ENCODE results near the gene MAPK1IP1L.

DNA sequence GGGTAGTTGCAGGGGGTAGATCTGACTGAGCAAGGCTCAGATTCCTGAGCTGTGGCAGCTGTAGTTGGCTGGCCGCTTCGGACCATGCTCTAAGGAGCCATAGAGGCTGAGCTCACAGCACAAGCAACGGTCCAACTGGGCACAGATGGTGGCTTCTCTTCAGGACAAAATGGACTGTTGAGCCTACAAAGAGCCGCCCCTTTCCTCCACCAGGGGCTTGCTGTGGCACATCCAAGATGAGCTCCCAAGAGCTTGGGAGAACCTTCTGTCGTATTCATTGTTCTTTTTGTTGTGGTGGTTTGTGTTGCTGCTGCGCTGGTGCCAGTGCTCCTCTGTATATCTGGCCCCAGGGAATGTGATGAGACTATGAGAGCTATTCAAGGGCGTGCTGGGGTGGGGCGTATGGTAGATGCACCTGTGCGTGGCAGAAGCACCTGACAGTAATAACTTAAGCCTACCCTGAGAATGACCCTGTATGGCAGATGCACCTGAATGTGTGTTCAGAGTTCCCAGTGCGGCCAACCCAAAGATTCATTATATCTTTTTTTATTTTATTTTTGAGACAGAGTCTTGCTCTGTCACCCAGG is 59.8 kb downstream of the MAPK1IP1L start:
- TF ChIP-seq, protein P1, sequence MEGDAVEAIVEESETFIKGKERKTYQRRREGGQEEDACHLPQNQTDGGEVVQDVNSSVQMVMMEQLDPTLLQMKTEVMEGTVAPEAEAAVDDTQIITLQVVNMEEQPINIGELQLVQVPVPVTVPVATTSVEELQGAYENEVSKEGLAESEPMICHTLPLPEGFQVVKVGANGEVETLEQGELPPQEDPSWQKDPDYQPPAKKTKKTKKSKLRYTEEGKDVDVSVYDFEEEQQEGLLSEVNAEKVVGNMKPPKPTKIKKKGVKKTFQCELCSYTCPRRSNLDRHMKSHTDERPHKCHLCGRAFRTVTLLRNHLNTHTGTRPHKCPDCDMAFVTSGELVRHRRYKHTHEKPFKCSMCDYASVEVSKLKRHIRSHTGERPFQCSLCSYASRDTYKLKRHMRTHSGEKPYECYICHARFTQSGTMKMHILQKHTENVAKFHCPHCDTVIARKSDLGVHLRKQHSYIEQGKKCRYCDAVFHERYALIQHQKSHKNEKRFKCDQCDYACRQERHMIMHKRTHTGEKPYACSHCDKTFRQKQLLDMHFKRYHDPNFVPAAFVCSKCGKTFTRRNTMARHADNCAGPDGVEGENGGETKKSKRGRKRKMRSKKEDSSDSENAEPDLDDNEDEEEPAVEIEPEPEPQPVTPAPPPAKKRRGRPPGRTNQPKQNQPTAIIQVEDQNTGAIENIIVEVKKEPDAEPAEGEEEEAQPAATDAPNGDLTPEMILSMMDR (IDR thresholded peaks at IDR 0.05; ENCODE audit: low read depth, low read length, poor library complexity, severe bottlenecking), result no peak
- no peak for TF ChIP-seq EZH2phosphoT487 (IDR thresholded peaks at IDR 0.05; ENCODE audit: borderline replicate concordance, low read length)
